HG03135 (cell line): ENCODE data around the gene TH.

Experiments used
- ATAC-seq: cut with Tn5 transposase; IDR thresholded peaks from one replicate; pipeline ENCODE4 v1.9.1; 2021; ENCODE audit warnings: mild to moderate bottlenecking, moderate library complexity; ENCODE audit not compliant: unreplicated experiment

Gene TH

GRCh38 chr11:2115308-2115707 is 56.3 kb downstream of the TH start:
- no peak for ATAC-seq

- ATAC-seq = no peak
Observed at GRCh38 chr11:2114430-2115241, 57.0 kb downstream of the TH start.
